ENCODE data around the gene AZU1.

GRCh38 chr19:827710-828321 is at the start of gene AZU1:
- no peak for TF ChIP-seq CTCF (IDR thresholded peaks at IDR 0.05)
- TF ChIP-seq POLR2AphosphoS5 (IDR thresholded peaks at IDR 0.05; ENCODE audit: low read depth, low read length): no peak
- TF ChIP-seq SIN3A (IDR thresholded peaks at IDR 0.05; ENCODE audit: borderline replicate concordance, insufficient read depth, low read depth, low read length): no peak
- no peak for TF ChIP-seq REST (IDR thresholded peaks at IDR 0.05; ENCODE audit: insufficient read depth in 1 of 2, low read depth in 2 of 2, low read length in 1 of 2)
